Panc1 (cell line): ENCODE measurements around the gene NUP98. TPM values are rescaled to one million over a fixed set of nuclear protein-coding genes. Genes with fewer than 3 reads are reported as not detected.

Source experiments
- ATAC-seq: fragments of 200-7000 bp; cut with Tn5 transposase; 2 replicates; pipeline ENCODE4 v1.9.1; 2020; ENCODE audit warnings: mild to moderate bottlenecking, moderate library complexity
- BruUV-seq: library from RNA; stranded (reverse); fragments of 400-500 nt; replicated peaks from 2 replicates; lab custom pipeline; 2021; lab: Mats Ljungman, UMichigan
- CTCF ChIA-PET: fragments of 300-600 bp; sonication (Branson Sonifier 250); formaldehyde crosslinking; loops from one replicate; lab custom pipeline; 2022; ENCODE audit warnings: antibody characterized with exemption; lab: Charles Lee
- POLR2A ChIA-PET: fragments of 300-600 bp; sonication (Branson Sonifier 250); formaldehyde crosslinking; loops from one replicate; lab custom pipeline; 2022; ENCODE audit warnings: antibody characterized with exemption; lab: Charles Lee
- DNase-seq: peaks from one replicate; pipeline ENCODE4 v3.0.0-alpha.2; 2010; ENCODE audit warnings: low read depth, low spot score
- H3K27ac ChIP-seq: 2 replicates; pipeline ENCODE4 v1.5.1; 2011; ENCODE audit warnings: mild to moderate bottlenecking, low read length, inconsistent platforms
- H3K27me3 ChIP-seq: fragments of 200-500 bp; sonication (Bioruptor generic); 2 replicates; pipeline ENCODE4 v1.6.0; 2014; ENCODE audit warnings: low read length, inconsistent platforms; ENCODE audit not compliant: control insufficient read depth, insufficient read depth
- H3K36me3 ChIP-seq: fragments of 200-500 bp; sonication (Bioruptor generic); 2 replicates; pipeline ENCODE4 v1.5.1; 2014; ENCODE audit warnings: inconsistent platforms, mild to moderate bottlenecking, low read length, moderate library complexity; ENCODE audit not compliant: control insufficient read depth, insufficient read depth
- H3K4me1 ChIP-seq: 2 replicates; pipeline ENCODE4 v1.5.1; 2011; ENCODE audit warnings: inconsistent platforms, mild to moderate bottlenecking, low read length, moderate library complexity; ENCODE audit not compliant: control insufficient read depth, insufficient read depth
- H3K4me3 ChIP-seq, 2 experiments: 2 replicates each; pipeline ENCODE4 v1.5.1; 2011 to 2012; ENCODE audit warnings: low read depth in 2 of 2, low read length in 2 of 2, mild to moderate bottlenecking in 2 of 2, inconsistent platforms in 1 of 2, moderate library complexity in 1 of 2
- H3K9me3 ChIP-seq: fragments of 200-500 bp; sonication (Bioruptor generic); 2 replicates; pipeline ENCODE4 v1.5.1; 2014; ENCODE audit warnings: low read depth, mild to moderate bottlenecking, inconsistent platforms, low read length, moderate library complexity; ENCODE audit not compliant: control insufficient read depth, insufficient read depth
- CTCF ChIP-seq: fragments of 450-650 bp; IDR thresholded peaks from 2 replicates; pipeline ENCODE4 v1.5.1; 2017; ENCODE audit warnings: mild to moderate bottlenecking
- POLR2AphosphoS5 ChIP-seq: IDR thresholded peaks from 2 replicates; pipeline ENCODE4 v1.6.1; 2012; ENCODE audit warnings: mild to moderate bottlenecking, low read depth, low read length, moderate library complexity
- REST ChIP-seq, 2 experiments: IDR thresholded peaks; 2 replicates each; pipeline ENCODE4 v1.6.1; 2011 to 2012; ENCODE audit warnings: low read depth in 2 of 2, control low read depth in 1 of 2, low read length in 1 of 2, mild to moderate bottlenecking in 1 of 2, moderate library complexity in 1 of 2; ENCODE audit not compliant: insufficient read depth in 1 of 2
- SIN3A ChIP-seq: IDR thresholded peaks from 2 replicates; pipeline ENCODE4 v1.6.1; 2012; ENCODE audit warnings: low read depth, mild to moderate bottlenecking, low read length, moderate library complexity, borderline replicate concordance; ENCODE audit not compliant: insufficient read depth
- TCF7L2 ChIP-seq: IDR thresholded peaks from 2 replicates; pipeline ENCODE4 v1.6.1; 2011; ENCODE audit warnings: mild to moderate bottlenecking, low read depth, low read length, inconsistent platforms
- in situ Hi-C: cut with HindIII; loops from 2 replicates; pipeline ENCODE4 v1.10.0; 2016; ENCODE audit warnings: low sequenced_read_pairs, low pct_unique_long_range_greater_than_20kb
- intact Hi-C: fragments of 100-400 bp; cut with micrococcal nuclease; formaldehyde crosslinking; loops from one replicate; pipeline ENCODE4 v1.10.0; 2022; ENCODE audit not compliant: unreplicated experiment
- total RNA-seq: library from RNA; stranded (reverse); gene quantifications from one replicate; pipeline ENCODE4 v1.2.1, GENCODE V29; 2021; ENCODE audit not compliant: unreplicated experiment

Gene NUP98
- total RNA-seq, 1 experiment from 2014 or later: 244 TPM

- no peak for DNase-seq
- H3K27ac ChIP-seq: no peak overlapping the region
- H3K9me3 ChIP-seq: no peaks in the 10 kb centered on the region
- no peaks in the 10 kb centered on the region for H3K27me3 ChIP-seq
- in situ Hi-C loops: no loop called here
- no peak overlapping the region for H3K4me3 ChIP-seq
- no peak for ATAC-seq
- intact Hi-C loops: no loop called here
- peaks cover 49% of the 10 kb centered on the region for H3K36me3 ChIP-seq
- peaks cover 14% of the 10 kb centered on the region for H3K4me1 ChIP-seq
- no TSS peak for BruUV-seq
- CTCF ChIA-PET: interaction anchor here (0.6 to 0.7 kb wide), 2 partner anchors 37 to 40 kb away, joined by 3 to 4 read pairs; no protein-coding TSS in a partner anchor
- TF ChIP-seq CTCF (no peak), REST (IDR thresholded peaks at IDR 0.05; ENCODE audit: insufficient read depth in 1 of 2, low read depth in 2 of 2, low read length in 1 of 2) (no peak), TCF7L2 (no peak), SIN3A (no peak), POLR2AphosphoS5 (no peak)
- POLR2A ChIA-PET: no interaction called here
Observed at GRCh38 chr11:3782963-3783362, 14.4 kb downstream of the NUP98 start.

- Histone ChIP-seq H3K27ac (no peak overlapping the region), H3K36me3 (peaks cover 58% of the 10 kb centered on the region), H3K4me1 (peaks cover 4% of the 10 kb centered on the region; the same call in 1 of the 2 replicates), H3K9me3 (no peaks in the 10 kb centered on the region), H3K4me3 (no peak overlapping the region), H3K27me3 (no peaks in the 10 kb centered on the region)
- POLR2A ChIA-PET: interaction anchor here (0.7 kb wide), 1 partner anchor 15 kb away, joined by 27 read pairs; no protein-coding TSS in a partner anchor
- intact Hi-C loops: no loop called here
- DNase-seq (no peak), ATAC-seq (no peak)
- TF ChIP-seq SIN3A: no peak
- no peak for TF ChIP-seq POLR2AphosphoS5
- TF ChIP-seq CTCF: no peak
- no peak for TF ChIP-seq TCF7L2
- no peak for TF ChIP-seq REST (IDR thresholded peaks at IDR 0.05; ENCODE audit: insufficient read depth in 1 of 2, low read depth in 2 of 2, low read length in 1 of 2)
- BruUV-seq: TSS peak; percentile 0
- in situ Hi-C loops: no loop called here
- CTCF ChIA-PET: interaction anchor here (0.6 to 0.7 kb wide), 2 partner anchors 25 to 28 kb away, joined by 3 read pairs; no protein-coding TSS in a partner anchor
Observed at GRCh38 chr11:3781423-3781822, 15.9 kb downstream of the NUP98 start.
